Measurements from ENCODE around the gene BEST1.

BEST1 gene

DNA sequence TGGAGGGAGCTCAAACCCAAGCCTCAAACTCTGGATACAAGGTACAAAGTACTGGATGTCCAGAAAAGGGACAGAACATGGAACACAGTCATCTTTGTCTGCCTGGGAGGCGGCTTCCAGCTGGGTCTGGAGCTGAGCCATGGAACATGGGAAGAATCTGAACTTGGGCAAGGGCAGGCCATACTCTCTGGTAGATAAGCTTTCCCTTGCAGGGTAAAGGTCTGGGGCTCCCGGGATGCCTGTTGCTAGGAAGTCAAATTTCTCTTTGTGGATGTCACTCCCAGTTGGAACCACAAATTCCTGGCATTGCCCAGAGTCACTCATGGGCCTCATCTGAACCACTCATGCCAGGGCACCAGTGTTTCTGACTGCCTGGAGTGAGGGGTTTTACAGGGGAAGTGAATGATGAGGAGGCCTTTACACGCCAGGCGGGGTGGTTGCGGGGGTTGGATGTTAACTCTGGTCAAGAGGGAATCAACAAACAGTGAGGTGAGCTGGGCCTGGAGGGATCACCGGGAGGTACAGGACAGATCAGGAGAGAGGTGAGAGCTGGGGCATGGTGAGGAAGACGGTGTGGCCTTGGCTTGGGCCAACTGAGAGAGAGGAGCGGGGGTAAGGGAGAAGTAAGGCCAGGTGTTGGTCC lies 11.5 kb downstream of the BEST1 start:
- no peaks in the 10 kb centered on the region for H3K27me3 ChIP-seq (ENCODE audit: insufficient read depth, low read length)
- H3K9ac ChIP-seq (ENCODE audit: low read length): no peak overlapping the region
- H3K4me3 ChIP-seq (ENCODE audit: low read depth, low read length, poor library complexity, severe bottlenecking): no peak overlapping the region
- no peak overlapping the region for H2AFZ ChIP-seq (ENCODE audit: low read length)
- H3K79me2 ChIP-seq (ENCODE audit: insufficient read depth, low read length): peaks cover 6% of the 10 kb centered on the region
- no peaks in the 10 kb centered on the region for H4K20me1 ChIP-seq (ENCODE audit: insufficient read depth, low read length)
- TF ChIP-seq, protein P1, sequence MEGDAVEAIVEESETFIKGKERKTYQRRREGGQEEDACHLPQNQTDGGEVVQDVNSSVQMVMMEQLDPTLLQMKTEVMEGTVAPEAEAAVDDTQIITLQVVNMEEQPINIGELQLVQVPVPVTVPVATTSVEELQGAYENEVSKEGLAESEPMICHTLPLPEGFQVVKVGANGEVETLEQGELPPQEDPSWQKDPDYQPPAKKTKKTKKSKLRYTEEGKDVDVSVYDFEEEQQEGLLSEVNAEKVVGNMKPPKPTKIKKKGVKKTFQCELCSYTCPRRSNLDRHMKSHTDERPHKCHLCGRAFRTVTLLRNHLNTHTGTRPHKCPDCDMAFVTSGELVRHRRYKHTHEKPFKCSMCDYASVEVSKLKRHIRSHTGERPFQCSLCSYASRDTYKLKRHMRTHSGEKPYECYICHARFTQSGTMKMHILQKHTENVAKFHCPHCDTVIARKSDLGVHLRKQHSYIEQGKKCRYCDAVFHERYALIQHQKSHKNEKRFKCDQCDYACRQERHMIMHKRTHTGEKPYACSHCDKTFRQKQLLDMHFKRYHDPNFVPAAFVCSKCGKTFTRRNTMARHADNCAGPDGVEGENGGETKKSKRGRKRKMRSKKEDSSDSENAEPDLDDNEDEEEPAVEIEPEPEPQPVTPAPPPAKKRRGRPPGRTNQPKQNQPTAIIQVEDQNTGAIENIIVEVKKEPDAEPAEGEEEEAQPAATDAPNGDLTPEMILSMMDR (IDR thresholded peaks at IDR 0.05; ENCODE audit: low read length): no peak
- no peak for TF ChIP-seq EZH2 (IDR thresholded peaks at IDR 0.05; ENCODE audit: borderline replicate concordance, low read length)
- H3K4me1 ChIP-seq (ENCODE audit: insufficient read depth, low read length, severe bottlenecking): peaks cover 37% of the 10 kb centered on the region
- H3K4me2 ChIP-seq (ENCODE audit: low read length): no peak overlapping the region
- no peaks in the 10 kb centered on the region for H3K9me3 ChIP-seq (ENCODE audit: low read length)
- peaks cover 33% of the 10 kb centered on the region for H3K36me3 ChIP-seq (ENCODE audit: insufficient read depth, low read length)
- no peak overlapping the region for H3K27ac ChIP-seq (ENCODE audit: low read depth, low read length, poor library complexity, severe bottlenecking)
- no peaks in the 10 kb centered on the region for H3K9me2 ChIP-seq (ENCODE audit: low read depth, low read length)
- no peaks in the 10 kb centered on the region for H3F3A ChIP-seq (ENCODE audit: insufficient read depth, low read length)

DNA sequence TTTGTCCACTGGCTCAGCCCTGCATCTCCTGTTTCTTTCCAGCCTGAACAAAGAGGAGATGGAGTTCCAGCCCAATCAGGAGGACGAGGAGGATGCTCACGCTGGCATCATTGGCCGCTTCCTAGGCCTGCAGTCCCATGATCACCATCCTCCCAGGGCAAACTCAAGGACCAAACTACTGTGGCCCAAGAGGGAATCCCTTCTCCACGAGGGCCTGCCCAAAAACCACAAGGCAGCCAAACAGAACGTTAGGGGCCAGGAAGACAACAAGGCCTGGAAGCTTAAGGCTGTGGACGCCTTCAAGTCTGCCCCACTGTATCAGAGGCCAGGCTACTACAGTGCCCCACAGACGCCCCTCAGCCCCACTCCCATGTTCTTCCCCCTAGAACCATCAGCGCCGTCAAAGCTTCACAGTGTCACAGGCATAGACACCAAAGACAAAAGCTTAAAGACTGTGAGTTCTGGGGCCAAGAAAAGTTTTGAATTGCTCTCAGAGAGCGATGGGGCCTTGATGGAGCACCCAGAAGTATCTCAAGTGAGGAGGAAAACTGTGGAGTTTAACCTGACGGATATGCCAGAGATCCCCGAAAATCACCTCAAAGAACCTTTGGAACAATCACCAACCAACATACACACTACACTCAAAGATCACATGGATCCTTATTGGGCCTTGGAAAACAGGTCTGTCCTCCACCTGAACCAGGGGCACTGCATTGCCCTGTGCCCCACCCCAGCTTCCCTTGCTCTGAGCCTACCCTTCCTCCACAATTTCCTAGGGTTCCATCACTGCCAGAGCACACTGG lies 12.3 kb downstream of the BEST1 start:
- Histone ChIP-seq H3K4me2 (ENCODE audit: low read length) (no peak overlapping the region), H4K20me1 (ENCODE audit: insufficient read depth, low read length) (no peaks in the 10 kb centered on the region), H3K4me3 (ENCODE audit: low read depth, low read length, poor library complexity, severe bottlenecking) (no peak overlapping the region), H3K79me2 (ENCODE audit: insufficient read depth, low read length) (peaks cover 10% of the 10 kb centered on the region), H3K36me3 (ENCODE audit: insufficient read depth, low read length) (peaks cover 33% of the 10 kb centered on the region), H3K27ac (ENCODE audit: low read depth, low read length, poor library complexity, severe bottlenecking) (no peak overlapping the region), H3K9me2 (ENCODE audit: low read depth, low read length) (no peaks in the 10 kb centered on the region), H3K9ac (ENCODE audit: low read length) (no peak overlapping the region), H3K4me1 (ENCODE audit: insufficient read depth, low read length, severe bottlenecking) (peaks cover 37% of the 10 kb centered on the region), H3K27me3 (ENCODE audit: insufficient read depth, low read length) (no peaks in the 10 kb centered on the region), H2AFZ (ENCODE audit: low read length) (no peak overlapping the region), H3K9me3 (ENCODE audit: low read length) (no peaks in the 10 kb centered on the region), H3F3A (ENCODE audit: insufficient read depth, low read length) (no peaks in the 10 kb centered on the region)
- TF ChIP-seq, protein P1 (IDR thresholded peaks at IDR 0.05; ENCODE audit: low read length): no peak
- TF ChIP-seq EZH2 (IDR thresholded peaks at IDR 0.05; ENCODE audit: borderline replicate concordance, low read length): no peak

DNA sequence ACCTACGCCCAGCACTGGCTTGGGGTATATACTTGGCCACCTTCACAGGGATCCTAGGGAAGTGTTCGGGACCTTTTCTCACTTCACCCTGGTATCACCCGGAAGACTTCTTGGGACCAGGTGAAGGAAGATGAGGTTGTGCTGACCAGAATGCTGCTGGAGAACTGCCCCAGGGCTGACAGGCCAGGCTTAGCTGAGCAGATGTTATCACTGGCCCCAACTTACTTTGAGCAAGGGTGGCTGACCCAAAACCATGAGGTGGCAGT lies 12.8 kb downstream of the BEST1 start:
- Histone ChIP-seq H4K20me1 (ENCODE audit: insufficient read depth, low read length) (no peaks in the 10 kb centered on the region), H3K27me3 (ENCODE audit: insufficient read depth, low read length) (no peaks in the 10 kb centered on the region), H2AFZ (ENCODE audit: low read length) (no peak overlapping the region), H3F3A (ENCODE audit: insufficient read depth, low read length) (no peaks in the 10 kb centered on the region), H3K9me3 (ENCODE audit: low read length) (no peaks in the 10 kb centered on the region), H3K79me2 (ENCODE audit: insufficient read depth, low read length) (peaks cover 10% of the 10 kb centered on the region), H3K4me2 (ENCODE audit: low read length) (no peak overlapping the region), H3K4me1 (ENCODE audit: insufficient read depth, low read length, severe bottlenecking) (peaks cover 39% of the 10 kb centered on the region), H3K9me2 (ENCODE audit: low read depth, low read length) (no peaks in the 10 kb centered on the region), H3K4me3 (ENCODE audit: low read depth, low read length, poor library complexity, severe bottlenecking) (no peak overlapping the region), H3K9ac (ENCODE audit: low read length) (no peak overlapping the region), H3K36me3 (ENCODE audit: insufficient read depth, low read length) (peaks cover 33% of the 10 kb centered on the region), H3K27ac (ENCODE audit: low read depth, low read length, poor library complexity, severe bottlenecking) (no peak overlapping the region)
- TF ChIP-seq, protein P1 (IDR thresholded peaks at IDR 0.05; ENCODE audit: low read length): no peak
- no peak for TF ChIP-seq EZH2 (IDR thresholded peaks at IDR 0.05; ENCODE audit: borderline replicate concordance, low read length)

Data from OCI-LY1 (cell line).